Measurements from ENCODE around the gene ABCC4.

ABCC4 gene

GRCh38 chr13:94972262-94972661, 329.0 kb downstream of the ABCC4 start:
- DNase-seq (ENCODE audit: low read depth in 1 of 2, low spot score in 1 of 2), result no peak
- in situ Hi-C loops (cut with HindIII; ENCODE audit: low pct_unique_long_range_greater_than_20kb, low sequenced_read_pairs), result no loop called here
- no peak for TF ChIP-seq JUND (IDR thresholded peaks at IDR 0.05; ENCODE audit: low read depth)

Data from T47D (cell line).